Liver (tissue), 9 donors: ENCODE results near the gene FTO. TPM values are rescaled to one million over a fixed set of nuclear protein-coding genes. Genes with fewer than 3 reads are reported as not detected.

Source experiments
- DNase-seq: peaks from one replicate; pipeline ENCODE4 v3.0.0-alpha.2; 2017; ENCODE audit warnings: low spot score
- H3K27ac ChIP-seq, 2 donors: one replicate each; pipeline ENCODE4 v1.7.0; 2013; ENCODE audit warnings: inconsistent platforms in 2 of 2, low read length in 2 of 2, control low read depth in 1 of 2, low read depth in 1 of 2, mild to moderate bottlenecking in 1 of 2
- H3K27me3 ChIP-seq, 4 donors: one replicate each; pipeline versions ENCODE4 v1.6.1 to v1.7.0; 2013; ENCODE audit warnings: low read length in 3 of 4, inconsistent platforms in 1 of 4, mild to moderate bottlenecking in 1 of 4, moderate library complexity in 1 of 4; ENCODE audit not compliant: control insufficient read depth in 4 of 4, insufficient read depth in 4 of 4
- H3K36me3 ChIP-seq, 4 donors: one replicate each; pipeline versions ENCODE4 v1.6.1 to v1.7.0; 2013; ENCODE audit warnings: low read length in 3 of 4, mild to moderate bottlenecking in 3 of 4, low read depth in 1 of 4, moderate library complexity in 1 of 4; ENCODE audit not compliant: control insufficient read depth in 4 of 4, insufficient read depth in 3 of 4
- H3K4me1 ChIP-seq, 4 donors: one replicate each; pipeline versions ENCODE4 v1.6.1 to v1.7.0; 2013; ENCODE audit warnings: low read length in 3 of 4, mild to moderate bottlenecking in 3 of 4, moderate library complexity in 1 of 4; ENCODE audit not compliant: control insufficient read depth in 4 of 4, insufficient read depth in 4 of 4
- H3K4me3 ChIP-seq, 3 donors: one replicate each; pipeline versions ENCODE4 v1.6.1 to v1.7.0; 2013; ENCODE audit warnings: low read length in 3 of 3, control low read depth in 1 of 3, low read depth in 1 of 3, mild to moderate bottlenecking in 1 of 3
- H3K9ac ChIP-seq, 2 donors: one replicate each; pipeline ENCODE4 v1.7.0; 2013; ENCODE audit warnings: low read length in 2 of 2, mild to moderate bottlenecking in 2 of 2, moderate library complexity in 2 of 2, control low read depth in 1 of 2, low read depth in 1 of 2
- H3K9me3 ChIP-seq, 4 donors: one replicate each; pipeline versions ENCODE4 v1.6.1 to v1.7.0; 2013; ENCODE audit warnings: low read length in 3 of 4; ENCODE audit not compliant: control insufficient read depth in 4 of 4
- CTCF ChIP-seq: fragments of 150-350 bp; IDR thresholded peaks from 2 replicates; pipeline ENCODE4 v1.5.1; 2017; ENCODE audit warnings: improper control_type of control experiment, low read depth, low read length; ENCODE audit not compliant: missing input control
- EGR1 ChIP-seq, 2 donors: IDR thresholded peaks; 2 replicates each; pipeline ENCODE4 v1.6.1; 2016 to 2018; ENCODE audit warnings: antibody characterized with exemption in 2 of 2, low read depth in 2 of 2
- FOXA1 ChIP-seq: IDR thresholded peaks from 2 replicates; pipeline ENCODE4 v1.6.1; 2016; ENCODE audit warnings: antibody characterized with exemption
- FOXA2 ChIP-seq: IDR thresholded peaks from 2 replicates; pipeline ENCODE4 v1.6.1; 2016; ENCODE audit warnings: antibody characterized with exemption
- GABPA ChIP-seq, 2 donors: IDR thresholded peaks in 1 of 2; conservative IDR thresholded peaks in 1 of 2; 2 replicates each; pipeline ENCODE4 v1.6.1; 2016; ENCODE audit warnings: antibody characterized with exemption in 2 of 2, mild to moderate bottlenecking in 1 of 2, moderate library complexity in 1 of 2
- HNF4A ChIP-seq, 2 donors: conservative IDR thresholded peaks; 2 replicates each; pipeline ENCODE4 v1.6.1; 2016; ENCODE audit warnings: antibody characterized with exemption in 2 of 2, mild to moderate bottlenecking in 2 of 2
- HNF4G ChIP-seq: IDR thresholded peaks from 2 replicates; pipeline ENCODE4 v1.6.1; 2016; ENCODE audit warnings: antibody characterized with exemption
- JUND ChIP-seq, 2 donors: IDR thresholded peaks; 2 replicates each; pipeline ENCODE4 v1.6.1; 2016; ENCODE audit warnings: antibody characterized with exemption in 2 of 2
- MAX ChIP-seq: IDR thresholded peaks from 2 replicates; pipeline ENCODE4 v1.6.1; 2016; ENCODE audit warnings: antibody characterized with exemption
- RAD21 ChIP-seq, 2 donors: IDR thresholded peaks; 2 replicates each; pipeline ENCODE4 v1.6.1; 2016; ENCODE audit warnings: antibody characterized with exemption in 2 of 2, mild to moderate bottlenecking in 2 of 2
- RXRA ChIP-seq, 2 donors: IDR thresholded peaks; 2 replicates each; pipeline ENCODE4 v1.6.1; 2017 to 2018; ENCODE audit warnings: antibody characterized with exemption in 2 of 2, mild to moderate bottlenecking in 1 of 2
- SP1 ChIP-seq: IDR thresholded peaks from 2 replicates; pipeline ENCODE4 v1.6.1; 2018; ENCODE audit warnings: antibody characterized with exemption, mild to moderate bottlenecking
- TAF1 ChIP-seq: conservative IDR thresholded peaks from 2 replicates; pipeline ENCODE4 v1.6.1; 2016; ENCODE audit warnings: antibody characterized with exemption, mild to moderate bottlenecking
- YY1 ChIP-seq: IDR thresholded peaks from 2 replicates; pipeline ENCODE4 v1.6.1; 2016; ENCODE audit warnings: antibody characterized with exemption, mild to moderate bottlenecking
- WGBS: extraction: QIAGEN DNeasy Blood & Tissue Kit; methylation state at CpG from one replicate; pipeline ENCODE4 v1.1.7; 2013; 5-methylcytosine and 5-hydroxymethylcytosine counted together
- polyA plus RNA-seq, 2 donors: library from polyadenylated mRNA; stranded (reverse) in 1 of 2; unstranded in 1 of 2; fragments of 200-250 nt in 1 of 2; fragments of >200 nt in 1 of 2; fragmentation: Nextera tagmentation in 1 of 2; extraction: Ambion mirVana in 1 of 2; gene quantifications; one replicate each; pipeline versions ENCODE4 v1.2.1 to v1.2.3, GENCODE V29; 2013 to 2015
- total RNA-seq, 2 donors: library from RNA; depleted of rRNA; stranded (reverse); fragments of >200 nt; gene quantifications; one replicate each; pipeline ENCODE4 v1.2.3, GENCODE V29; 2014
- TF ChIP-seq, protein P1 (sequence below): IDR thresholded peaks from 2 replicates; pipeline ENCODE4 v1.6.1; 2016; ENCODE audit warnings: antibody characterized with exemption, mild to moderate bottlenecking
- TF ChIP-seq, protein P2 (sequence below): IDR thresholded peaks from 2 replicates; pipeline ENCODE4 v1.6.1; 2016; ENCODE audit warnings: antibody characterized with exemption
- donor health status: healthy.
- donor health status: healthy.
- donor health status: healthy.
- donor health status: healthy.
- donor health status: healthy.

The FTO gene
- total and polyA plus RNA-seq, 4 donors, result 12.0 to 54.2 (median 24.6) TPM

GRCh38 chr16:54068212-54068611 lies 364.3 kb downstream of the FTO start:
- no peaks in the 10 kb centered on the region for H3K36me3 ChIP-seq
- H3K4me3 ChIP-seq, result no peak overlapping the region
- DNase-seq, result no peak
- H3K27ac ChIP-seq, result no peak overlapping the region
- 92% methylated on average over 2 of the region's 2 CpGs for WGBS
- peaks cover under 1 to 6% (median 4%) of the 10 kb centered on the region in 4 donors for H3K4me1 ChIP-seq
- H3K9ac ChIP-seq, result no peak overlapping the region
- no peaks in the 10 kb centered on the region for H3K27me3 ChIP-seq
- no peaks in the 10 kb centered on the region for H3K9me3 ChIP-seq
- TF ChIP-seq FOXA1 (no peak), TAF1 (no peak), RXRA (IDR thresholded peaks at IDR 0.05) (no peak), YY1 (no peak), RAD21 (IDR thresholded peaks at IDR 0.05) (no peak), MAX (no peak), HNF4A (conservative IDR thresholded peaks at IDR 0.05) (no peak), FOXA2 (no peak), EGR1 (IDR thresholded peaks at IDR 0.05; ENCODE audit: low read depth in 2 of 2) (no peak)
- TF ChIP-seq, protein P1, sequence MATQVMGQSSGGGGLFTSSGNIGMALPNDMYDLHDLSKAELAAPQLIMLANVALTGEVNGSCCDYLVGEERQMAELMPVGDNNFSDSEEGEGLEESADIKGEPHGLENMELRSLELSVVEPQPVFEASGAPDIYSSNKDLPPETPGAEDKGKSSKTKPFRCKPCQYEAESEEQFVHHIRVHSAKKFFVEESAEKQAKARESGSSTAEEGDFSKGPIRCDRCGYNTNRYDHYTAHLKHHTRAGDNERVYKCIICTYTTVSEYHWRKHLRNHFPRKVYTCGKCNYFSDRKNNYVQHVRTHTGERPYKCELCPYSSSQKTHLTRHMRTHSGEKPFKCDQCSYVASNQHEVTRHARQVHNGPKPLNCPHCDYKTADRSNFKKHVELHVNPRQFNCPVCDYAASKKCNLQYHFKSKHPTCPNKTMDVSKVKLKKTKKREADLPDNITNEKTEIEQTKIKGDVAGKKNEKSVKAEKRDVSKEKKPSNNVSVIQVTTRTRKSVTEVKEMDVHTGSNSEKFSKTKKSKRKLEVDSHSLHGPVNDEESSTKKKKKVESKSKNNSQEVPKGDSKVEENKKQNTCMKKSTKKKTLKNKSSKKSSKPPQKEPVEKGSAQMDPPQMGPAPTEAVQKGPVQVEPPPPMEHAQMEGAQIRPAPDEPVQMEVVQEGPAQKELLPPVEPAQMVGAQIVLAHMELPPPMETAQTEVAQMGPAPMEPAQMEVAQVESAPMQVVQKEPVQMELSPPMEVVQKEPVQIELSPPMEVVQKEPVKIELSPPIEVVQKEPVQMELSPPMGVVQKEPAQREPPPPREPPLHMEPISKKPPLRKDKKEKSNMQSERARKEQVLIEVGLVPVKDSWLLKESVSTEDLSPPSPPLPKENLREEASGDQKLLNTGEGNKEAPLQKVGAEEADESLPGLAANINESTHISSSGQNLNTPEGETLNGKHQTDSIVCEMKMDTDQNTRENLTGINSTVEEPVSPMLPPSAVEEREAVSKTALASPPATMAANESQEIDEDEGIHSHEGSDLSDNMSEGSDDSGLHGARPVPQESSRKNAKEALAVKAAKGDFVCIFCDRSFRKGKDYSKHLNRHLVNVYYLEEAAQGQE, result no peak

GRCh38 chr16:54069601-54070239 lies 365.8 kb downstream of the FTO start:
- 98% methylated on average over 3 of the region's 3 CpGs for WGBS
- no peak for TF ChIP-seq HNF4G
- TF ChIP-seq GABPA (IDR thresholded peaks at IDR 0.05 in 1 of 2, conservative IDR thresholded peaks at IDR 0.05 in 1 of 2), result no peak
- TF ChIP-seq MAX, result no peak
- TF ChIP-seq, protein P2, sequence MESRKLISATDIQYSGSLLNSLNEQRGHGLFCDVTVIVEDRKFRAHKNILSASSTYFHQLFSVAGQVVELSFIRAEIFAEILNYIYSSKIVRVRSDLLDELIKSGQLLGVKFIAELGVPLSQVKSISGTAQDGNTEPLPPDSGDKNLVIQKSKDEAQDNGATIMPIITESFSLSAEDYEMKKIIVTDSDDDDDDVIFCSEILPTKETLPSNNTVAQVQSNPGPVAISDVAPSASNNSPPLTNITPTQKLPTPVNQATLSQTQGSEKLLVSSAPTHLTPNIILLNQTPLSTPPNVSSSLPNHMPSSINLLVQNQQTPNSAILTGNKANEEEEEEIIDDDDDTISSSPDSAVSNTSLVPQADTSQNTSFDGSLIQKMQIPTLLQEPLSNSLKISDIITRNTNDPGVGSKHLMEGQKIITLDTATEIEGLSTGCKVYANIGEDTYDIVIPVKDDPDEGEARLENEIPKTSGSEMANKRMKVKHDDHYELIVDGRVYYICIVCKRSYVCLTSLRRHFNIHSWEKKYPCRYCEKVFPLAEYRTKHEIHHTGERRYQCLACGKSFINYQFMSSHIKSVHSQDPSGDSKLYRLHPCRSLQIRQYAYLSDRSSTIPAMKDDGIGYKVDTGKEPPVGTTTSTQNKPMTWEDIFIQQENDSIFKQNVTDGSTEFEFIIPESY, result no peak
- no peak for TF ChIP-seq TAF1
- no peak for TF ChIP-seq HNF4A (conservative IDR thresholded peaks at IDR 0.05)
- TF ChIP-seq, protein P1, result no peak
- TF ChIP-seq JUND (IDR thresholded peaks at IDR 0.05), result no peak
- TF ChIP-seq SP1, result no peak
- TF ChIP-seq CTCF, result no peak
- no peak for TF ChIP-seq YY1
- no peak for TF ChIP-seq EGR1 (IDR thresholded peaks at IDR 0.05; ENCODE audit: low read depth in 2 of 2)
- TF ChIP-seq FOXA2, result no peak
- TF ChIP-seq FOXA1, result no peak
- H3K9ac ChIP-seq, result no peak overlapping the region
- H3K4me3 ChIP-seq, result no peak overlapping the region
- H3K4me1 ChIP-seq, result no peaks in the 10 kb centered on the region
- H3K9me3 ChIP-seq, result no peaks in the 10 kb centered on the region
- no peaks in the 10 kb centered on the region for H3K36me3 ChIP-seq
- no peak overlapping the region for H3K27ac ChIP-seq
- DNase-seq, result no peak
- no peaks in the 10 kb centered on the region for H3K27me3 ChIP-seq
